ENCODE results near the gene GIPC2. TPM values are rescaled to one million over a fixed set of nuclear protein-coding genes. Genes with fewer than 3 reads are reported as not detected.

The GIPC2 gene
- polyA plus RNA-seq, 2 of the 4 experiments (the other 2 are of a cell fraction): 0.06 TPM; not detected in 1

DNA sequence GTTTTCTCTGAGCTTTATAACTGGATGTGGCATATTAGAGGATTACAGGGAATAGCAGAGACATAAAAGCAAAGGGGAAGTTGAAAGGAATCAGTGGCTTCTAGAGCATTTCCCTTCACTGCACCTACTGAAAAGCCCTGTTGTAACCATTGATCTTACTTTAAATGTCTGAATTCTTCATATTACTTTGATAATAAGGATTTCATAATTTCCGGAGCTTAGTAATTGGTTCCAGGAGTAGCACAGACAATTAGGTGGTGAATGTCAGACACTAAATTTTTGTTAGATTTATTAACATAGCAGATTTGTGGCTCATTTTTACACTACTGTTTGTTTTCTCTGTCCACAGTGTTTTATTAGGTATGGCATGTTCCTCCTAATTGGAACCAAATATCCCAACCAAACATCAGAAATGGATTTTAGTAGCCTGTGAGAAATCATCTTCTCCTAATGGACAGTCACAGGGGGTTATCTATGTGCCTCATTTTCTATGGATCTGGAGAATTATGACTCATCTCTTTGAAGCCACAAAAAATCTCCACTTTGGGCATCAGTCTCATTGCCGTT, 100.5 kb downstream of the GIPC2 start (continued):
- no peak for TF ChIP-seq SMC3 (IDR thresholded peaks at IDR 0.05)

DNA sequence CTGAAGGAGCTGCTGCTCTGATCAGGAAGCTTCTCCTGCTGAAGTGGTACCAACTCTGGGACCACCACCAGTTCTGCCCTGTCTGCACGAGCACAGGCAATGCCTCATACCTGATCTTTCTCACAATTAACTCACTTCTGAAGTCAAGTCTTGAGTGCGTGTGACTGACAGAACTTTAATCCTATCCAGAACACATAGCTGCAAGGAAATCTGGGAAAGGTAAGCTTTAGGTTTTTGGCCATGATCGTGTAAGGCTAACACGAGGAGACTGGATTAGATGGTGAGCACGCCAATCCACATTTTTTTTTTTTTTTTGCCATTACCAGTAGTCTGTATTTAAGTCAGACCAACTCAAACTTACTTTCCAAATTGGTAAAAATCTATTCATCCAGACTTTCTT, 101.3 kb downstream of the GIPC2 start:
- ATAC-seq: no peak
- no peak for FAIRE-seq
- no peak overlapping the region for H3K27ac ChIP-seq
- ChIA-PET CTCF (interaction anchor here (0.7 to 1.1 kb wide), 5 partner anchors 32 to 527 kb away, joined by 3 to 4 read pairs (median 3); no protein-coding TSS in a partner anchor), POLR2A (interaction anchor here (0.5 kb wide), 1 partner anchor 528 kb away, joined by 3 read pairs; no protein-coding TSS in a partner anchor)
- DNase-seq (ENCODE audit: low read depth in 1 of 2, low spot score in 1 of 2): no peak
- peaks cover 4% of the 10 kb centered on the region; the same call in 1 of the 3 replicates for H3K4me1 ChIP-seq
- WGBS (ENCODE audit: missing lambda C conversion rate): 21% methylated on average over 5 of the region's 5 CpGs
- no peaks in the 10 kb centered on the region for H3K9me3 ChIP-seq
- H3K4me3 ChIP-seq: no peak overlapping the region
- no peak overlapping the region for H3K4me2 ChIP-seq
- TF ChIP-seq ZFP36 (IDR thresholded peaks at IDR 0.05; ENCODE audit: borderline replicate concordance, partially characterized antibody): no peak

DNA sequence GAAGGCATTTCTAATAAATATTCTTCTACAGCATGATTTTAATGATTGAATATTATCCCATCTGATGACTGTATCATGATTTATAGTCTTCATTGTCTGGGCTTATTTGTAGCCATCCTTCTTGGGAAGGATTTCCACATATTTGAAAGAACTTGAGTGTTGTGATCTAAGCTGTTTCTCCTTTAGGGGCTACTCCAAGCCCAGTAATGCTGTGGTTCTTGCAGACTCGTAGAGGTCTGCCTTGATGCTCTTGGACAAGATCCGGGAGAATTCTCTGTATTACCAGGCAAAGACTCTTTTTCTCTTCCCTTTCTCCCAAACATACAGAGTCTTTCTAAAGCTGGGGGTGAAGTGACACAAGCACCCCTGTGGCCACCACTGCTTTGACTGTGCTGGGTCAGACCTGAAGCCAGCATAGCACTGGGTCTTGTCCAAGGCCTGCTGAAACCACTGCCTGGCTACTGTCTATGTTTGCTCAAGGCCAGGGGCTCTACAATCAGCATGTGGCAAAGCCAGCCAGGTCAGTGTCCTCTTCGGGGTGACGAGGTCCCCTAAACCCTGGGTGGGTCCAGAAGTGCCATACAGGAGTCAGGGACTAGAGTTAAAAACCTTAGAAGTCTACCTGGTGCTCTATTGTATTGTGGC, 107.4 kb downstream of the GIPC2 start:
- ATAC-seq (no peak), FAIRE-seq (no peak), DNase-seq (ENCODE audit: low read depth in 1 of 2, low spot score in 1 of 2) (no peak)
- CTCF ChIA-PET: interaction anchor here (1.6 kb wide), 1 partner anchor 8 kb away, joined by 5 read pairs; no protein-coding TSS in a partner anchor
- no peak overlapping the region for H3K27ac ChIP-seq
- WGBS (ENCODE audit: missing lambda C conversion rate): 11% methylated on average over 4 of the region's 4 CpGs
- no peaks in the 10 kb centered on the region for H3K4me1 ChIP-seq
- H3K4me3 ChIP-seq: no peak overlapping the region
- POLR2A ChIA-PET: no interaction called here
- TF ChIP-seq ELK1 (IDR thresholded peaks at IDR 0.05; ENCODE audit: low read depth, low read length) (no peak), BCL3 (IDR thresholded peaks at IDR 0.05) (no peak), TFCP2L1 (CRISPR knock-in tag; IDR thresholded peaks at IDR 0.05) (no peak), ATOH8 (CRISPR knock-in tag; IDR thresholded peaks at IDR 0.05; ENCODE audit: low read depth) (no peak), RFX5 (IDR thresholded peaks at IDR 0.05) (no peak), POLR2AphosphoS2 (conservative IDR thresholded peaks at IDR 0.05; ENCODE audit: low read length) (no peak), GATA3 (IDR thresholded peaks at IDR 0.05; ENCODE audit: borderline replicate concordance) (no peak), MAFK (IDR thresholded peaks at IDR 0.05; ENCODE audit: partially characterized antibody) (no peak), HOXB5 (CRISPR knock-in tag; IDR thresholded peaks at IDR 0.05) (no peak), MYC (IDR thresholded peaks at IDR 0.05; ENCODE audit: borderline replicate concordance, low read length) (no peak), BHLHE40 (IDR thresholded peaks at IDR 0.05; ENCODE audit: low read depth, low read length) (no peak), HOXB13 (CRISPR knock-in tag; IDR thresholded peaks at IDR 0.05; ENCODE audit: low read depth) (no peak), E2F6 (IDR thresholded peaks at IDR 0.05; ENCODE audit: borderline replicate concordance, low read depth) (no peak), RARB (CRISPR knock-in tag; IDR thresholded peaks at IDR 0.05) (no peak), MAZ (IDR thresholded peaks at IDR 0.05; ENCODE audit: borderline replicate concordance, low read depth, low read length) (no peak)
- no peak overlapping the region for H3K4me2 ChIP-seq
- no peaks in the 10 kb centered on the region for H3K9me3 ChIP-seq
